Endometrial microvascular endothelial cells (primary cell): Measurements from ENCODE around the gene ATL2. TPM values are rescaled to one million over a fixed set of nuclear protein-coding genes. Genes with fewer than 3 reads are reported as not detected.
"Not testable (repeated sequence)": the region's sequence is repeated elsewhere in the genome, so short reads cannot be mapped to it uniquely, and the experiment has no call there.

Experiments
- in situ Hi-C: cut with HindIII; loops from 2 replicates; pipeline ENCODE4 v1.10.0; 2017; ENCODE audit warnings: low sequenced_read_pairs, low pct_unique_long_range_greater_than_20kb; ENCODE audit errors: inconsistent ontology term
- total RNA-seq: library from RNA; depleted of rRNA; stranded (reverse); fragments of >200 nt; gene quantifications from one replicate; pipeline ENCODE4 v1.2.3, GENCODE V29; 2015; ENCODE audit errors: inconsistent ontology term

ATL2 gene
- total RNA-seq, 1 donor from 2014 or later, result 46.3 TPM

- in situ Hi-C loops, result no loop called here
Observed at GRCh38 chr2:38394903-38395341, 17.8 kb upstream of the ATL2 start.

DNA sequence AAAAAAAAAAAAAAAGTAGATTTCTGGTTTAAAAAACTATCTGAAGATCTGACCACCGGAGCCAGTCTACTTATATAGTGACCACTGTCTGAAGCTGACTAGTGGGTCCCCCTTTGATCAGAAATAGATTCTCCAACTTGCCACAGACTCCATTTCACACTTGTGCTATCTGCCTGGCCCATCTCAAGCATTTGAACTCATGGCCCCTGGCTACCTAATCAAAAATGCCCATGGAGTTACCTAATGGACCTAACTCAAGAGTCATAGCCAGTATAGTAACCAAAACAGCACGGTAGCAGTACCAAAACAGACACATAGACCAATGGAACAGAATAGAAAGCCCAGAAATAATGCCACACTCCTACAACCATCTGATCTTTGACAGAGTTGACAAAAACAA lies 17.0 kb upstream of the ATL2 start:
- in situ Hi-C loops, result no loop called here

GRCh38 chr2:38390947-38391346 lies 13.9 kb upstream of the ATL2 start:
- in situ Hi-C loops, result no loop called here

- in situ Hi-C loops, result no loop called here
Observed at GRCh38 chr2:38387887-38388286, 10.8 kb upstream of the ATL2 start.

DNA sequence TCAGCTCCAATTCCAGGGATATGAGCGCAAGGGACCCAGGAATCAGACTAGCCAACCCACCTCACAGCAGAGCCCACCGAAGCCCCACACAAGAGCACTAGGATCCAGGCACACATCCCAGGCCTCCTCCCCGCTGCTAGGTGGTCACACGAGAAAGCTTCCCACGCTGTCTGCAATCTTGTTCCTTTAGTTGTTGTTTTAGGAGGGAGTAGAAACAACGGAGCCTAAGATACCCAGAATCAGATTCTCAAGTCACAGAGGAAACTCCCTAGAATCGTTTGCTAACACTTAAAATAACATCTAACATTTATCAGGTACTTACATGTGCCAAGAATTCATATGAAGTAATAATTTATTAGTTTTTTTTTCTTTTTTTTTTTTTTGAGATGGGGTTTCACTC lies 9.7 kb upstream of the ATL2 start:
- in situ Hi-C loops, result no loop called here

DNA sequence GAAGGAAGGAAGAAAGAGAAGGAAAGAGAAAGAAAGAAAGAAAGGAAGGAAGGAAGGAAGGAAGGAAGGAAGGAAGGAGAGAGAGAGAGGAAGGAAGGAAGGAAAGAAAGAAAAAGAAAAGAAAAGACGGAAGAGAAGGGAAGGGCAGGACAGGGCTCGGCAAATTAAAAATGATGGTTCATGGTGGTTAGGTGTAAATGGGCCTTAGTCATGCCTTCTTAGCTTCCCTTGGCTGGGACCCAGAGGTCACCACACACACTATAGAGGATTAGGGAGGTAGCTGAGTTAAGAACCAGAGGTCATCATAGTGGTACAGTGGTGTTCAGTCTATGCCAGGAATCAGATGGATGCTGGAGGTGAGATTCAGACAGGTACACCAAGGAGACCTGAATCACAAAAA lies 9.3 kb upstream of the ATL2 start:
- in situ Hi-C loops, result no loop called here

DNA sequence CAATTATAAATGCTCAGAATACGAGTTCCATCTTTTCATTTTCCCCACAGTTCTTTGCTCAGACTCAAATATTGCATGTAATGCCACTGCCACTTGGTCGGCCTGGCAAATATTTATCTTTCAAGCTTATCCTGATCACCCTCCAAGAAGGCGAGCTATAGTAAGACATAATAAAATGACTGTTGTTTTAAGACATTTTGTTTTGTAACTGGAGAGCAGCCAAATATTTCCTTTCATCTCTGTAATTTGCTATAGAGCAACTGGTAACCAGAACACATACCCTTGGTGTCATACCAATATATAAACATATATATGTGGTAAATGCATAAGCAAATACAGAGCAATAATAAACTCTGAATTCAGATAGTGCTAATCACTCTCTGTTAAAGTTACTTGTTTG lies 7.3 kb upstream of the ATL2 start:
- in situ Hi-C loops, result no loop called here

GRCh38 chr2:38383741-38384140 lies 6.7 kb upstream of the ATL2 start:
- in situ Hi-C loops, result not testable (repeated sequence)

DNA sequence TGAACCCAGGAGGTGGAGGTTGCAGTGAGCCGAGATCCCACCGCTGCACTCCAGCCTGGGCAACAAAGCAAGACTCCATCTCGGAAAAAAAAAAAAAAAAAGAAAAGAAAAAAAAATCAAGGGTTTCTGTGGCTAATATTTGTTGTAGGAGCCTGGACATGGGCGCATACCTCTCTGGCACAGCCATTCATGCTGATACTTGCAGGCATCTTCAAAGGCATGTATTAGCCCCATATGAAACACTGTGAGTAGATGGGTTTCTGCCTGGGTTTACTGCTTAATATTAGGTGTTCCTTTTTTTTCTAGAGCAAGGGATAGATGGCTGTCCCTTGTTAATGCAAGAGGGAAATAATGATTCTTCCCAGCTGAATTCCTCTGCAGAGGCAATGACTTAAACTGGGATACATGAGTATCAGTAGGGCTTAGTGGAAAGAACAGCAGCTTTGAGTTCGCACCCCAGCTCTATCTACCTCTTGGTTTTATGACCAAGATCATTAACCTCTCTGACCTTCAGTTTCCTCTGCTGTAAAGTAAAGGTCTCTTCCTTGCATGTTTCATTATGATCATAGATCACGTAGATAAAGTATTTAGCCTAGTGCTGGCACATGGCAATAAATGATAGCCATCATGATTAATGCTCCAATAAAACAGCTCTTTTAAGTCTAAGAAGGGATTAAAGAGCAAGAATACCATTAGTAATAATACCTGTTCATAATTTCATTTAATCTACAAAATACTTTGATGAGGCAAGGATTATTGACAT lies 4.5 kb upstream of the ATL2 start:
- in situ Hi-C loops, result no loop called here

DNA sequence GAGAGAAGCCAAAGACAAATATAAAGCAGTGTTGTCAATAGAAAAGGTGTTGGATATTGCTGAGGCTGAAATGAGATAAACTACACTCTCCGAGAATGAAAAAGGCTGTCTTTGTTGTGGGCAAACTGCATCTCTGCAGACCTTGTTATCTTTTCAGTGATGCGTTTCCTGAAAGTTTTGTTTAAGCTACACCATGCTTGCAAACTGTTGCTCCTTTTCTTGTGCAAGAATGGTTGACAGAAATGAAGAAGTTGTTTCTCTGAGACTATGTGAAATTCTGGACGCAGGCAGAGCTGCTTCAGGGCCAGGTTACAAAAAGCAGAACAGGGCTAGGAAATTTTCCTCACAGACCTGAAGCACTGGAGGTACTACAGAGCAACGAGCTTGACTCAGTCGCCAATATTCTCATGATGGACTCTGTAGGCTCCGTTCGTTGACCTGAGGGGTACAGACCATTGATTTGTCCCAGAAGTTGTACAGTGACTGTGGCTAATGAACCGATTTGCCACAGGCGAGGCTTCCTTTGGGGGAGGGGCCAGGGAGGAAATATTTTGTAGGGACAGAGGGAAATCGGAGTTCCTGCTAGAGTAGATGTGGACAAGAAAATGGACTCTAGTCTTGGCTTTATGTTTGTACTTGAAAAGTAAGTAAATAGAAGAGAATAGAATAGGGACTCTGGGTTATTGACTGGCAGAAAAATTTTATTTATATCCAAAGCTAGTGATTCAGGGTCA lies 3.5 kb upstream of the ATL2 start:
- in situ Hi-C loops, result no loop called here

- in situ Hi-C loops, result no loop called here
Observed at GRCh38 chr2:38376346-38377049, 575 bp downstream of the ATL2 start.

GRCh38 chr2:38375696-38376345 lies 1.3 kb downstream of the ATL2 start:
- in situ Hi-C loops, result no loop called here

DNA sequence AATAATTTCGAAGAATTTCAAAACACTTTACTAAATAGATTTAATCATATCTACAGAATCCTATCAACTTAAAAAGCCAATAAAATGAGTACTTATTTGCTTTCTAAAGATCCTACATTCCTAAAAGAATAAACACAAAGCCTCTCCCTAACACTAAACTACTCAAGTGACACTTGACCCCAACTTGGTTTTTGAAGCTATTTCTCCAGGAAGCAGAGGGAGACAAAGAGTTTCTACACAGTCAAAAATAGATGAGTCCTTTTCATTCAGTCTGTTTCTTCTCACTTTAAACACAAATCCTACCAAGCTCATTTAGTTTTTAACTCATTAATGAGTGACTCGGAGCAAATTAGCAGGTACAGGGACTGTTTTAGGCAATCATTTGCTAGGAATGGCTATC lies 2.1 kb downstream of the ATL2 start:
- in situ Hi-C loops, result no loop called here

GRCh38 chr2:38371235-38371634 lies 5.8 kb downstream of the ATL2 start:
- in situ Hi-C loops, result no loop called here

DNA sequence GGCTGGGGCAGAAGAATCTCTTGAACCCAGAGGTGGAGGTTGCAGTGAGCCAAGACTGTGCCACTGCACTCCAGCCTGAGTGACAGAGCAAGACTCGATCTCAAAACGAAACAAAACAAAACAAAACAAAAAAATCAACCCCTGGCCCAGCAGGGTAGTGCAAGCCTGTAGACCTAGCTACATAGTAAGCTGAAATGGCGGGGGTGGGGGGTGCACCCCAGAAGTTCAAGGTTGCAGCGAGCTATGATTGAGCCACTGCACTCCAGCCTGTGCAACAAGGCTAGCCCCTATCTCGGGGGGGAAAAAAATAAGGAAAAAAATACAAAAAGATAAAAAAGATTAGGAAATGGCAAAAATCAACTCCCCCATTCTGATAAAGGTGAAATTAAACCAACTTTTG lies 6.4 kb downstream of the ATL2 start:
- in situ Hi-C loops, result no loop called here

GRCh38 chr2:38362232-38362631 lies 14.8 kb downstream of the ATL2 start:
- in situ Hi-C loops, result no loop called here

- in situ Hi-C loops, result no loop called here
Observed at GRCh38 chr2:38360177-38360576, 16.9 kb downstream of the ATL2 start.

- in situ Hi-C loops, result no loop called here
Observed at GRCh38 chr2:38353402-38353801, 23.7 kb downstream of the ATL2 start.

- in situ Hi-C loops, result no loop called here
Observed at GRCh38 chr2:38352336-38352735, 24.7 kb downstream of the ATL2 start.
